Skeletal muscle cell (primary cell): ENCODE measurements around the gene MYL9.
"Not testable (repeated sequence)": the region's sequence is repeated elsewhere in the genome, so short reads cannot be mapped to it uniquely, and the experiment has no call there.

ENCODE experiments used
- DNase-seq: peaks from one replicate; pipeline ENCODE4 v3.0.0-alpha.2; 2010; ENCODE audit warnings: low read depth
- H3K4me3 ChIP-seq: 2 replicates; pipeline ENCODE4 v1.5.1; 2011; ENCODE audit warnings: low read depth, mild to moderate bottlenecking, control low read depth, low read length, moderate library complexity

MYL9 gene

GRCh38 chr20:36541227-36541767 lies at the start of gene MYL9:
TSS of gene MYL9 (plus strand) at chr20:36541519. CDS start at chr20:36544885, 3,366 bp downstream.
- peak; percentile 33 for DNase-seq
- H3K4me3 ChIP-seq: peak within 1 kb of the TSS; percentile 87

GRCh38 chr20:36491901-36492617 lies 49.3 kb upstream of the MYL9 start:
- H3K4me3 ChIP-seq: no peak overlapping the region
- peak; percentile 25 for DNase-seq

GRCh38 chr20:36493051-36493800 lies 48.1 kb upstream of the MYL9 start:
- no peak for DNase-seq
- no peak overlapping the region for H3K4me3 ChIP-seq

GRCh38 chr20:36493801-36494114 lies 47.6 kb upstream of the MYL9 start:
- DNase-seq: peak; percentile 35
- no peak overlapping the region for H3K4me3 ChIP-seq

GRCh38 chr20:36496707-36497669 lies 44.3 kb upstream of the MYL9 start:
- no peak overlapping the region for H3K4me3 ChIP-seq
- no peak for DNase-seq

GRCh38 chr20:36497856-36498255 lies 43.5 kb upstream of the MYL9 start:
- H3K4me3 ChIP-seq: no peak overlapping the region
- DNase-seq: no peak

GRCh38 chr20:36498386-36499179 lies 42.7 kb upstream of the MYL9 start:
- H3K4me3 ChIP-seq: no peak overlapping the region

GRCh38 chr20:36499211-36499610 lies 42.1 kb upstream of the MYL9 start:
- DNase-seq: no peak
- H3K4me3 ChIP-seq: no peak overlapping the region

More at GRCh38 chr20:36498386-36499179, 42.7 kb upstream of the MYL9 start:
- no peak for DNase-seq

GRCh38 chr20:36499723-36500501 lies 41.4 kb upstream of the MYL9 start:
- H3K4me3 ChIP-seq: no peak overlapping the region
- no peak for DNase-seq

GRCh38 chr20:36501367-36502006 lies 39.8 kb upstream of the MYL9 start:
- DNase-seq: no peak
- no peak overlapping the region for H3K4me3 ChIP-seq

- no peak overlapping the region for H3K4me3 ChIP-seq
- DNase-seq: no peak
Measured at GRCh38 chr20:36504295-36504694, 37.0 kb upstream of the MYL9 start.

GRCh38 chr20:36506253-36506652 lies 35.1 kb upstream of the MYL9 start:
- DNase-seq: no peak
- no peak overlapping the region for H3K4me3 ChIP-seq

GRCh38 chr20:36507746-36508145 lies 33.6 kb upstream of the MYL9 start:
- H3K4me3 ChIP-seq: no peak overlapping the region
- no peak for DNase-seq

- no peak for DNase-seq
- H3K4me3 ChIP-seq: no peak overlapping the region
Measured at GRCh38 chr20:36519012-36519719, 22.2 kb upstream of the MYL9 start.

GRCh38 chr20:36519944-36520343 lies 21.4 kb upstream of the MYL9 start:
- no peak overlapping the region for H3K4me3 ChIP-seq
- no peak for DNase-seq

GRCh38 chr20:36521526-36521925 lies 19.8 kb upstream of the MYL9 start:
- no peak for DNase-seq
- H3K4me3 ChIP-seq: no peak overlapping the region

GRCh38 chr20:36522412-36522811 lies 18.9 kb upstream of the MYL9 start:
- DNase-seq: not testable (repeated sequence)

More at GRCh38 chr20:36522412-36522811, 18.9 kb upstream of the MYL9 start:
- not testable (repeated sequence) for H3K4me3 ChIP-seq
